ENCODE results near the gene GJA1. TPM values are rescaled to one million over a fixed set of nuclear protein-coding genes. Genes with fewer than 3 reads are reported as not detected.
A peak's percentile ranks its signal among the peaks of the same experiment; 100 is the strongest.

GJA1 gene
- total and polyA plus RNA-seq, 8 donors = 71.1 to 162 (median 116) TPM

- intact Hi-C loops (cut with DNase I) = no loop called here
- Histone ChIP-seq H3K27me3 (no peaks in the 10 kb centered on the region), H3K4me1 (no peaks in the 10 kb centered on the region), H3K36me3 (no peaks in the 10 kb centered on the region), H3K9me3 (no peaks in the 10 kb centered on the region), H3K4me3 (no peak overlapping the region), H3K27ac (no peak overlapping the region)
- DNase-seq (no peak), ATAC-seq (no peak)
- TF ChIP-seq CTCF (IDR thresholded peaks at IDR 0.05) = no peak
Observed at GRCh38 chr6:121485359-121485811, 49.9 kb downstream of the GJA1 start.

GRCh38 chr6:121491576-121491975 is 56.1 kb downstream of the GJA1 start:
- H3K27ac ChIP-seq = no peak overlapping the region
- H3K36me3 ChIP-seq = no peaks in the 10 kb centered on the region
- no peaks in the 10 kb centered on the region for H3K4me1 ChIP-seq
- intact Hi-C loops (cut with DNase I) = no loop called here
- no peaks in the 10 kb centered on the region for H3K9me3 ChIP-seq
- no peaks in the 10 kb centered on the region for H3K27me3 ChIP-seq
- DNase-seq (no peak), ATAC-seq (no peak)
- no peak overlapping the region for H3K4me3 ChIP-seq
- TF ChIP-seq CTCF (IDR thresholded peaks at IDR 0.05) = no peak

- H3K27ac ChIP-seq = no peak overlapping the region
- ATAC-seq (no peak), DNase-seq (no peak)
- no peaks in the 10 kb centered on the region for H3K36me3 ChIP-seq
- no peak for TF ChIP-seq CTCF (IDR thresholded peaks at IDR 0.05)
- H3K9me3 ChIP-seq = no peaks in the 10 kb centered on the region
- no peaks in the 10 kb centered on the region for H3K4me1 ChIP-seq
- no peaks in the 10 kb centered on the region for H3K27me3 ChIP-seq
- intact Hi-C loops (cut with DNase I) = no loop called here
- no peak overlapping the region for H3K4me3 ChIP-seq
Observed at GRCh38 chr6:121492536-121492935, 57.1 kb downstream of the GJA1 start.

- no peak for TF ChIP-seq CTCF (IDR thresholded peaks at IDR 0.05)
- Histone ChIP-seq H3K36me3 (no peaks in the 10 kb centered on the region), H3K27me3 (no peaks in the 10 kb centered on the region), H3K9me3 (no peaks in the 10 kb centered on the region), H3K4me1 (no peaks in the 10 kb centered on the region), H3K27ac (no peak overlapping the region), H3K4me3 (no peak overlapping the region)
- no peak for ATAC-seq
- DNase-seq = no peak
- intact Hi-C loops (cut with DNase I) = no loop called here
Observed at GRCh38 chr6:121497970-121498375, 62.5 kb downstream of the GJA1 start.

- no peaks in the 10 kb centered on the region for H3K27me3 ChIP-seq
- DNase-seq (no peak), ATAC-seq (no peak)
- H3K27ac ChIP-seq = peak overlapping the region in 1 of 2 donors; percentile 16
- no peaks in the 10 kb centered on the region for H3K9me3 ChIP-seq
- no peak overlapping the region for H3K4me3 ChIP-seq
- intact Hi-C loops (cut with DNase I) = no loop called here
- H3K4me1 ChIP-seq = no peaks in the 10 kb centered on the region
- TF ChIP-seq CTCF (IDR thresholded peaks at IDR 0.05) = no peak
- H3K36me3 ChIP-seq = no peaks in the 10 kb centered on the region
Observed at GRCh38 chr6:121498481-121499276, 63.2 kb downstream of the GJA1 start.

Other genes with a start within 250 kb of the GJA1 start
- 1 to 10 TPM; 6.6 to 7.7 TPM for gene TBC1D32, start 101.2 kb upstream of the GJA1 start, total RNA-seq
- 10 to 100 TPM; 12.2 to 22.2 (median 17.7) TPM for gene TBC1D32, start 101.2 kb upstream of the GJA1 start, polyA plus RNA-seq (ENCODE audit: insufficient read length in 6 of 6)